Measurements from ENCODE around the gene DCTN3. TPM values are rescaled to one million over a fixed set of nuclear protein-coding genes. Genes with fewer than 3 reads are reported as not detected.

DCTN3 gene
- total and polyA plus RNA-seq, 2 of the 4 experiments (the other 2 are of a cell fraction), result 122 to 183 TPM

- ChIA-PET POLR2A (ENCODE audit: unreplicated experiment) (no interaction called here), CTCF (interaction anchor here (0.8 kb wide), 1 partner anchor 23 kb away, joined by 4 read pairs; no protein-coding TSS in a partner anchor)
- Histone ChIP-seq H4K91ac (ENCODE audit: insufficient read depth, low read depth, low read length) (no peak overlapping the region), H4K8ac (ENCODE audit: low read depth in 2 of 2, low read length in 2 of 2) (no peak overlapping the region), H2BK120ac (ENCODE audit: low read depth, low read length) (no peak overlapping the region), H3K56ac (ENCODE audit: extremely low read depth, insufficient read depth, low read length) (no peak overlapping the region), H3K4me2 (ENCODE audit: low read depth, low read length) (no peak overlapping the region), H2AFZ (replicated peaks; ENCODE audit: low read length, poor library complexity) (no peak overlapping the region), H4K5ac (ENCODE audit: low read depth, low read length) (no peak overlapping the region), H3K4me3 (ENCODE audit: insufficient read depth, low read depth, low read length) (no peak overlapping the region), H3K18ac (ENCODE audit: low read depth, low read length) (no peak overlapping the region), H2BK20ac (ENCODE audit: low read depth, low read length) (no peak overlapping the region), H3K9me3 (ENCODE audit: control insufficient read depth, insufficient read depth, low read length) (no peaks in the 10 kb centered on the region), H2BK5ac (ENCODE audit: low read depth, low read length, poor library complexity, severe bottlenecking) (no peak overlapping the region), H2AK9ac (replicated peaks; ENCODE audit: low read depth, low read length, poor library complexity) (no peak overlapping the region), H3K79me1 (ENCODE audit: low read depth in 1 of 2, low read length in 2 of 2) (no peaks in the 10 kb centered on the region), H3K36me3 (ENCODE audit: control insufficient read depth, insufficient read depth, low read length) (no peaks in the 10 kb centered on the region), H4K20me1 (ENCODE audit: insufficient read depth, low read length) (no peaks in the 10 kb centered on the region), H2AK5ac (ENCODE audit: low read depth, low read length) (no peak overlapping the region), H3K4ac (ENCODE audit: low read depth, low read length) (no peak overlapping the region), H3K27me3 (ENCODE audit: control insufficient read depth, insufficient read depth, low read length) (peaks cover 86% of the 10 kb centered on the region), H2BK15ac (ENCODE audit: low read depth, low read length) (no peak overlapping the region), H3K4me1 (ENCODE audit: control insufficient read depth, insufficient read depth, low read length) (no peaks in the 10 kb centered on the region), H3K23ac (ENCODE audit: low read depth, low read length) (no peak overlapping the region), H3K9ac (ENCODE audit: low read depth, low read length) (no peak overlapping the region), H3K14ac (replicated peaks; ENCODE audit: low read depth, low read length) (no peak overlapping the region), H3K27ac (ENCODE audit: insufficient read depth, low read length) (no peak overlapping the region), H3K9me1 (ENCODE audit: insufficient read depth, low read length) (0 out of 2 replicates have a peak, but pooled peaks cover 3% of the 10 kb centered on the region)
- dilution Hi-C loops (cut with HindIII; ENCODE audit: low sequenced_read_pairs, unreplicated experiment) (no loop called here), in situ Hi-C loops (cut with MboI; ENCODE audit: low sequenced_read_pairs) (no loop called here), intact Hi-C loops (cut with micrococcal nuclease) (no loop called here)
- 5% methylated on average over 3 of the region's 11 CpGs; no CpG with 5 or more reads in 1 of the 2 experiments for WGBS, 2 experiments (ENCODE audit: extremely low coverage in 2 of 2, insufficient read length in 1 of 2)
- TF ChIP-seq NFE2L2 (IDR thresholded peaks at IDR 0.05; ENCODE audit: low read depth, low read length), result no peak
- no peak for TF ChIP-seq CTCF (conservative IDR thresholded peaks at IDR 0.05; ENCODE audit: low read depth, low read length)
- no peak for TF ChIP-seq RAD21 (IDR thresholded peaks at IDR 0.05; ENCODE audit: low read length)
- TF ChIP-seq CHD1 (IDR thresholded peaks at IDR 0.05; ENCODE audit: low read depth, low read length), result no peak
- TF ChIP-seq MAZ (IDR thresholded peaks at IDR 0.05; ENCODE audit: borderline replicate concordance, low read depth, low read length), result no peak
- TF ChIP-seq RFX5 (IDR thresholded peaks at IDR 0.05; ENCODE audit: low read depth, low read length), result no peak
- TF ChIP-seq CEBPB (IDR thresholded peaks at IDR 0.05; ENCODE audit: low read depth, low read length), result no peak
- no peak for TF ChIP-seq RCOR1 (IDR thresholded peaks at IDR 0.05; ENCODE audit: insufficient replicate concordance, low read length)
- TF ChIP-seq SMC3 (IDR thresholded peaks at IDR 0.05; ENCODE audit: low read depth, low read length), result no peak
- TF ChIP-seq MAFK (IDR thresholded peaks at IDR 0.05; ENCODE audit: low read depth, low read length), result no peak
- TF ChIP-seq POLR2A (IDR thresholded peaks at IDR 0.05; ENCODE audit: low read depth, low read length), result no peak
- no peak for TF ChIP-seq MXI1 (IDR thresholded peaks at IDR 0.05; ENCODE audit: borderline replicate concordance, low read depth, low read length)
- TF ChIP-seq ELK1 (IDR thresholded peaks at IDR 0.05; ENCODE audit: borderline replicate concordance, low read depth, low read length), result no peak
- TF ChIP-seq USF2 (IDR thresholded peaks at IDR 0.05; ENCODE audit: low read depth, low read length), result no peak
- no peak for TF ChIP-seq FOS (IDR thresholded peaks at IDR 0.05; ENCODE audit: low read depth, low read length)
- DNase-seq, result no peak
- peak; percentile 37 for ATAC-seq (ENCODE audit: low read depth)
- BruUV-seq (replicated peaks), result no TSS peak
Measured at GRCh38 chr9:34570376-34570775, 49.9 kb downstream of the DCTN3 start.

All from IMR-90 (cell line).